H1 (cell line): Measurements from ENCODE around the gene GOLGA2. TPM values are rescaled to one million over a fixed set of nuclear protein-coding genes. Genes with fewer than 3 reads are reported as not detected.

Experiments used
- ASH2L ChIP-seq: fragments of 200-600, 300-600 bp; sonication (generic); IDR thresholded peaks from one replicate; pipeline ENCODE4 v1.7.1; 2017; ENCODE audit warnings: low read length
- CEBPB ChIP-seq: IDR thresholded peaks from 2 replicates; pipeline ENCODE4 v1.6.1; 2012; ENCODE audit warnings: low read depth, low read length
- CREB1 ChIP-seq: IDR thresholded peaks from 2 replicates; pipeline ENCODE4 v1.6.1; 2012; ENCODE audit warnings: inconsistent platforms
- EGR1 ChIP-seq: IDR thresholded peaks from 2 replicates; pipeline ENCODE4 v1.6.1; 2011; ENCODE audit warnings: low read depth, low read length, borderline replicate concordance
- FOSL1 ChIP-seq: IDR thresholded peaks from 2 replicates; pipeline ENCODE4 v1.6.1; 2011; ENCODE audit warnings: mild to moderate bottlenecking, low read depth, low read length, moderate library complexity; ENCODE audit not compliant: insufficient read depth
- GABPA ChIP-seq: IDR thresholded peaks from 2 replicates; pipeline ENCODE4 v1.6.1; 2011; ENCODE audit warnings: mild to moderate bottlenecking, low read length, moderate library complexity, borderline replicate concordance; ENCODE audit not compliant: insufficient read depth
- KDM1A ChIP-seq: fragments of 200-600, 300-600 bp; sonication (generic); IDR thresholded peaks from 2 replicates; pipeline ENCODE4 v1.7.1; 2016; ENCODE audit warnings: mild to moderate bottlenecking, low read length, borderline replicate concordance
- MAFK ChIP-seq: IDR thresholded peaks from 2 replicates; pipeline ENCODE4 v1.6.1; 2012; ENCODE audit warnings: low read depth, mild to moderate bottlenecking, improper control_type of control experiment, low read length
- MAX ChIP-seq: IDR thresholded peaks from 2 replicates; pipeline ENCODE4 v1.6.1; 2012; ENCODE audit warnings: inconsistent platforms
- NRF1 ChIP-seq: IDR thresholded peaks from 2 replicates; pipeline ENCODE4 v1.6.1; 2011; ENCODE audit warnings: mild to moderate bottlenecking, low read depth, low read length, improper control_type of control experiment
- POLR2AphosphoS5 ChIP-seq: IDR thresholded peaks from 2 replicates; pipeline ENCODE4 v1.6.1; 2011; ENCODE audit warnings: low read depth, low read length
- POU5F1 ChIP-seq: IDR thresholded peaks from 2 replicates; pipeline ENCODE4 v1.6.1; 2011; ENCODE audit warnings: low read depth, mild to moderate bottlenecking, low read length, moderate library complexity
- RNF2 ChIP-seq: fragments of 200-900, 300-1000 bp; sonication (generic); IDR thresholded peaks from 2 replicates; pipeline ENCODE4 v1.7.1; 2016; ENCODE audit warnings: borderline replicate concordance, low read depth, mild to moderate bottlenecking, antibody characterized with exemption, low read length; ENCODE audit not compliant: poor library complexity, severe bottlenecking; ENCODE audit errors: missing control alignments
- RXRA ChIP-seq: IDR thresholded peaks from 2 replicates; pipeline ENCODE4 v1.6.1; 2011; ENCODE audit warnings: low read depth, mild to moderate bottlenecking, low read length, moderate library complexity; ENCODE audit not compliant: insufficient read depth
- SIX5 ChIP-seq: IDR thresholded peaks from 2 replicates; pipeline ENCODE4 v1.6.1; 2011; ENCODE audit warnings: mild to moderate bottlenecking, low read depth, low read length
- SRF ChIP-seq: IDR thresholded peaks from 2 replicates; pipeline ENCODE4 v1.6.1; 2011; ENCODE audit warnings: mild to moderate bottlenecking, low read depth, low read length, moderate library complexity
- TAF1 ChIP-seq: IDR thresholded peaks from 2 replicates; pipeline ENCODE4 v1.6.1; 2011; ENCODE audit warnings: mild to moderate bottlenecking, low read depth, low read length
- TCF12 ChIP-seq: IDR thresholded peaks from 2 replicates; pipeline ENCODE4 v1.6.1; 2011; ENCODE audit warnings: low read depth, mild to moderate bottlenecking, low read length
- polyA plus RNA-seq, 7 experiments: library from polyadenylated mRNA; depleted of rRNA in 3 of 7; stranded (reverse) in 5 of 7; unstranded in 2 of 7; fragments of >200 nt in 5 of 7; fragments of 200-250 nt in 2 of 7; gene quantifications; 1 replicate in 5 of 7; 2 replicates in 1 of 7; 4 replicates in 1 of 7; pipeline versions ENCODE4 v1.2.1 to v1.2.3, GENCODE V29; 2011 to 2013; ENCODE audit warnings: missing spikeins in 2 of 7, mixed read lengths in 2 of 7
- total RNA-seq: library from RNA; stranded (reverse); fragmentation: NEBNext Ultra II Directional; extraction: Animal tissue kit (Norgen Biotek cat#: 25700); gene quantifications from 2 replicates; pipeline ENCODE4 v1.2.1, GENCODE V29; 2021
- TF ChIP-seq, protein P1 (sequence below): IDR thresholded peaks from 2 replicates; pipeline ENCODE4 v1.6.1; 2011; ENCODE audit warnings: low read depth, mild to moderate bottlenecking, low read length; ENCODE audit not compliant: insufficient read depth
- TF ChIP-seq, protein P2 (sequence below): IDR thresholded peaks from 2 replicates; pipeline ENCODE4 v1.6.1; 2012; ENCODE audit warnings: low read length, inconsistent platforms
- TF ChIP-seq, protein P3 (sequence below): IDR thresholded peaks from 2 replicates; pipeline ENCODE4 v1.6.1; 2012; ENCODE audit warnings: inconsistent platforms

The GOLGA2 gene
- total and polyA plus RNA-seq, 2 of the 8 experiments (the other 6 are each of a cell fraction or from before 2014, with no cell fraction given) = 13.1 to 43.6 TPM

DNA sequence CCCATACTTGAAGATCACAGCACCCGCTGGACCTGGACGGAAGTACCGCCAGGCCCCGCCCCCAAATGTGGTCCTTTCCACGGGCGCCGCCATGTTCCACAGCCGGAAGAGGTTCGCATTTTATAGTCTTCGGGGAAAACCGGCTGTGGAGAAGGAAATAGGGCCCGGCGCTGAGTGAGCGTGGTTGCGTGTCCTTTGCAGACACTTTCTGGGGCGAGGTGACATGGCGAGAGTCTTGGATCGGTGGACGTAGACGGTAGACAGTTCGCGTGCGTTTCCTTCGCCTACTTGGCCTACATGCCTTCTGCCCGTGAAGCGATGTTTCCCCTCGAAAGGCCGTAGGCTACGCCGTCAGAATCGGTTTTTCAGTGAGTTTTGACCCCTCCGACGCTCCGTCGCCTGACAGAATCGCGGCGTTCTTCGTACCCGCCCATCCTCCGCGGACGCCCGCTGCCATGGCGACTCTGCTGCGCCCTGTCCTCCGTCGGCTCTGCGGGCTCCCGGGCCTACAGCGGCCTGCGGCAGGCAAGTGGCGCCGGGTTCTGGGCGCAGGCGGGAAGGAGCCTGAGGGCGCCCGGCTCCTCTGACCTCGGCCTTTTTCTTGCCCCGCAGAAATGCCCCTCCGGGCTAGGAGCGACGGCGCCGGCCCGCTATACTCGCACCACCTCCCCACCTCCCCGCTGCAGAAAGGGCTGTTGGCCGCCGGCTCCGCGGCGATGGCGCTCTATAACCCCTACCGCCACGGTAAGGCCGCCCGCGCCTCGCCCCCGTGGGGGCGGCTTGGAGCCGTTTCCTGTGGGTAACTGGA lies 46.8 kb upstream of the GOLGA2 start, which contains the start of the genes COQ4 and TRUB2 (continued):
- no peak for TF ChIP-seq RNF2
- TF ChIP-seq TCF12 = 0 out of 2 replicates have a peak, but pooled peaks have one; percentile 13
- TF ChIP-seq GABPA = peak; percentile 98
- TF ChIP-seq CEBPB = no peak
- no peak for TF ChIP-seq KDM1A
- TF ChIP-seq MAFK = no peak
- TF ChIP-seq TAF1 = peak; percentile 87
- peak; percentile 37; the same call in 1 of the 2 replicates for TF ChIP-seq SRF
- TF ChIP-seq ASH2L = peak; percentile 95
- no peak for TF ChIP-seq FOSL1
- peak; percentile 66 for TF ChIP-seq POLR2AphosphoS5
- TF ChIP-seq POU5F1 = no peak
- TF ChIP-seq CREB1 = no peak; the same call in 1 of the 2 replicates
- peak; percentile 34; the same call in 1 of the 2 replicates for TF ChIP-seq SIX5
- TF ChIP-seq, protein P1, sequence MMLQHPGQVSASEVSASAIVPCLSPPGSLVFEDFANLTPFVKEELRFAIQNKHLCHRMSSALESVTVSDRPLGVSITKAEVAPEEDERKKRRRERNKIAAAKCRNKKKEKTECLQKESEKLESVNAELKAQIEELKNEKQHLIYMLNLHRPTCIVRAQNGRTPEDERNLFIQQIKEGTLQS = no peak
- TF ChIP-seq EGR1 = 0 out of 2 replicates have a peak, but pooled peaks have one; percentile 48
- TF ChIP-seq NRF1 = no peak
- TF ChIP-seq, protein P2, sequence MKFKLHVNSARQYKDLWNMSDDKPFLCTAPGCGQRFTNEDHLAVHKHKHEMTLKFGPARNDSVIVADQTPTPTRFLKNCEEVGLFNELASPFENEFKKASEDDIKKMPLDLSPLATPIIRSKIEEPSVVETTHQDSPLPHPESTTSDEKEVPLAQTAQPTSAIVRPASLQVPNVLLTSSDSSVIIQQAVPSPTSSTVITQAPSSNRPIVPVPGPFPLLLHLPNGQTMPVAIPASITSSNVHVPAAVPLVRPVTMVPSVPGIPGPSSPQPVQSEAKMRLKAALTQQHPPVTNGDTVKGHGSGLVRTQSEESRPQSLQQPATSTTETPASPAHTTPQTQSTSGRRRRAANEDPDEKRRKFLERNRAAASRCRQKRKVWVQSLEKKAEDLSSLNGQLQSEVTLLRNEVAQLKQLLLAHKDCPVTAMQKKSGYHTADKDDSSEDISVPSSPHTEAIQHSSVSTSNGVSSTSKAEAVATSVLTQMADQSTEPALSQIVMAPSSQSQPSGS = no peak
- peak; percentile 57; the same call in 1 of the 2 replicates for TF ChIP-seq MAX
- no peak for TF ChIP-seq RXRA
- TF ChIP-seq, protein P3, sequence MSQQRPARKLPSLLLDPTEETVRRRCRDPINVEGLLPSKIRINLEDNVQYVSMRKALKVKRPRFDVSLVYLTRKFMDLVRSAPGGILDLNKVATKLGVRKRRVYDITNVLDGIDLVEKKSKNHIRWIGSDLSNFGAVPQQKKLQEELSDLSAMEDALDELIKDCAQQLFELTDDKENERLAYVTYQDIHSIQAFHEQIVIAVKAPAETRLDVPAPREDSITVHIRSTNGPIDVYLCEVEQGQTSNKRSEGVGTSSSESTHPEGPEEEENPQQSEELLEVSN = no peak
